K562 (cell line): ENCODE results near the gene MIEF1. TPM values are rescaled to one million over a fixed set of nuclear protein-coding genes. Genes with fewer than 3 reads are reported as not detected.

Source experiments
- CBFB ChIP-seq: sonication (generic); formaldehyde crosslinking; IDR thresholded peaks from 2 replicates; pipeline ENCODE4 v1.4.0; 2020; ENCODE audit warnings: mild to moderate bottlenecking, missing genetic modification reagents
- CEBPG ChIP-seq, 3 experiments: fragments of 200-800 bp in 1 of 3; sonication (Bioruptor generic) in 1 of 3; sonication (generic) in 1 of 3; formaldehyde crosslinking in 1 of 3; IDR thresholded peaks in 2 of 3; conservative IDR thresholded peaks in 1 of 3; 2 replicates each; pipeline versions ENCODE4 v1.6.1 to v1.8.0; 2016 to 2022; ENCODE audit warnings: missing compliant biosample characterization in 2 of 3, missing genetic modification characterization in 2 of 3, mild to moderate bottlenecking in 1 of 3, missing genetic modification reagents in 1 of 3
- FOXJ3 ChIP-seq: sonication (generic); formaldehyde crosslinking; IDR thresholded peaks from 2 replicates; pipeline ENCODE4 v1.4.0; 2020; ENCODE audit warnings: mild to moderate bottlenecking, missing genetic modification reagents
- KLF1 ChIP-seq: fragments of 450-650 bp; IDR thresholded peaks from 2 replicates; pipeline ENCODE4 v1.6.1; 2016; ENCODE audit warnings: missing genetic modification characterization, missing compliant biosample characterization
- L3MBTL2 ChIP-seq: fragments of 450-650 bp; IDR thresholded peaks from 2 replicates; pipeline ENCODE4 v1.6.1; 2016; ENCODE audit warnings: mild to moderate bottlenecking, moderate library complexity
- MTF1 ChIP-seq: fragments of 250-450 bp; sonication (Bioruptor Pico); IDR thresholded peaks from 2 replicates; pipeline ENCODE4 v1.9.0; 2021; ENCODE audit warnings: moderate library complexity, mild to moderate bottlenecking, inconsistent platforms, borderline replicate concordance
- NFIX ChIP-seq: fragments of 250-450 bp; sonication (Bioruptor Pico); IDR thresholded peaks from 2 replicates; pipeline ENCODE4 v1.4.0; 2020; ENCODE audit warnings: low read depth, mild to moderate bottlenecking, moderate library complexity
- NR2C2 ChIP-seq, 2 experiments: fragments of 200-800 bp in 1 of 2; sonication (Bioruptor generic) in 1 of 2; sonication (generic) in 1 of 2; formaldehyde crosslinking in 1 of 2; IDR thresholded peaks; 2 replicates each; pipeline versions ENCODE4 v1.6.1 to v1.8.0; 2016 to 2022; ENCODE audit warnings: mild to moderate bottlenecking in 1 of 2, missing compliant biosample characterization in 1 of 2, missing genetic modification characterization in 1 of 2, missing genetic modification reagents in 1 of 2
- NR3C1 ChIP-seq: sonication (generic); formaldehyde crosslinking; IDR thresholded peaks from 2 replicates; pipeline ENCODE4 v1.8.1; 2022; ENCODE audit warnings: missing genetic modification reagents
- POLR2G ChIP-seq: fragments of 200-400 bp; formaldehyde crosslinking; IDR thresholded peaks from 2 replicates; pipeline ENCODE4 v1.6.1; 2017; ENCODE audit warnings: low read depth, mild to moderate bottlenecking, antibody characterized with exemption, low read length, moderate library complexity
- RBM14 ChIP-seq: fragments of 200-400 bp; formaldehyde crosslinking; IDR thresholded peaks from 2 replicates; pipeline ENCODE4 v1.6.1; 2018; ENCODE audit warnings: low read depth, mild to moderate bottlenecking, low read length, moderate library complexity, borderline replicate concordance; ENCODE audit not compliant: insufficient read depth
- SETDB1 ChIP-seq: IDR thresholded peaks from one replicate; pipeline ENCODE4 v1.6.1; 2012; ENCODE audit warnings: low read length, control low read depth, inconsistent platforms
- SMAD1 ChIP-seq: fragments of 150-350 bp; IDR thresholded peaks from 2 replicates; pipeline ENCODE4 v1.6.1; 2014; ENCODE audit warnings: low read length, low read depth; ENCODE audit not compliant: partially characterized antibody
- TAF15 ChIP-seq: fragments of 200-400 bp; formaldehyde crosslinking; IDR thresholded peaks from 2 replicates; pipeline ENCODE4 v1.6.1; 2017; ENCODE audit warnings: mild to moderate bottlenecking, low read depth, low read length, moderate library complexity
- THRAP3 ChIP-seq: fragments of 450-650 bp; IDR thresholded peaks from 2 replicates; pipeline ENCODE4 v1.6.1; 2016; ENCODE audit warnings: mild to moderate bottlenecking, inconsistent platforms, borderline replicate concordance
- ZKSCAN1 ChIP-seq: fragments of 150-350 bp; IDR thresholded peaks from 2 replicates; pipeline ENCODE4 v1.6.1; 2016; ENCODE audit warnings: low read depth, low read length
- ZNF263 ChIP-seq: sonication (generic); formaldehyde crosslinking; IDR thresholded peaks from 2 replicates; pipeline ENCODE4 v1.8.0; 2022; ENCODE audit warnings: mild to moderate bottlenecking, missing genetic modification reagents, borderline replicate concordance
- ZNF583 ChIP-seq: fragments of 250-450 bp; sonication (Bioruptor Pico); IDR thresholded peaks from 2 replicates; pipeline ENCODE4 v1.4.0; 2020
- ZNF785 ChIP-seq: fragments of 250-450 bp; sonication (Bioruptor Pico); IDR thresholded peaks from 2 replicates; pipeline ENCODE4 v1.4.0; 2020; ENCODE audit warnings: mild to moderate bottlenecking
- polyA plus RNA-seq, 8 experiments: library from polyadenylated mRNA; depleted of rRNA in 4 of 8; stranded (reverse) in 5 of 8; unstranded in 3 of 8; fragments of >200 nt; fragmentation: Nextera tagmentation in 2 of 8; fragmentation: Illumina TruSeq in 1 of 8; extraction: Ambion mirVana in 2 of 8; extraction: Trizol in 1 of 8; gene quantifications; 2 replicates each; pipeline versions ENCODE4 v1.2.1 to v1.2.3, GENCODE V29; 2011 to 2014; ENCODE audit warnings: inconsistent platforms in 1 of 8, missing spikeins in 1 of 8
- total RNA-seq, 7 experiments: library from RNA; depleted of rRNA in 6 of 7; stranded (reverse); fragments of >200 nt in 6 of 7; fragmentation: Illumina TruSeq in 2 of 7; extraction: Trizol in 2 of 7; gene quantifications; 2 replicates each; pipeline versions ENCODE4 v1.2.1 to v1.2.3, GENCODE V29; 2011 to 2021; ENCODE audit warnings: low replicate concordance in 1 of 7
- TF ChIP-seq, protein P1 (sequence below): fragments of 250-450 bp; sonication (Bioruptor Pico); IDR thresholded peaks from 2 replicates; pipeline ENCODE4 v1.8.0; 2021; ENCODE audit warnings: moderate library complexity, mild to moderate bottlenecking, inconsistent platforms
- TF ChIP-seq, protein P2 (sequence below), 2 experiments: fragments of 450-650 bp; IDR thresholded peaks; 2 replicates each; pipeline ENCODE4 v1.6.1; 2018; ENCODE audit warnings: mild to moderate bottlenecking in 2 of 2, low read depth in 1 of 2; ENCODE audit not compliant: partially characterized antibody in 2 of 2

Gene MIEF1
- total and polyA plus RNA-seq, 9 of the 15 experiments (the other 6 are each of a cell fraction or from before 2014, with no cell fraction given): 10.9 to 51.8 (median 25.5) TPM

DNA sequence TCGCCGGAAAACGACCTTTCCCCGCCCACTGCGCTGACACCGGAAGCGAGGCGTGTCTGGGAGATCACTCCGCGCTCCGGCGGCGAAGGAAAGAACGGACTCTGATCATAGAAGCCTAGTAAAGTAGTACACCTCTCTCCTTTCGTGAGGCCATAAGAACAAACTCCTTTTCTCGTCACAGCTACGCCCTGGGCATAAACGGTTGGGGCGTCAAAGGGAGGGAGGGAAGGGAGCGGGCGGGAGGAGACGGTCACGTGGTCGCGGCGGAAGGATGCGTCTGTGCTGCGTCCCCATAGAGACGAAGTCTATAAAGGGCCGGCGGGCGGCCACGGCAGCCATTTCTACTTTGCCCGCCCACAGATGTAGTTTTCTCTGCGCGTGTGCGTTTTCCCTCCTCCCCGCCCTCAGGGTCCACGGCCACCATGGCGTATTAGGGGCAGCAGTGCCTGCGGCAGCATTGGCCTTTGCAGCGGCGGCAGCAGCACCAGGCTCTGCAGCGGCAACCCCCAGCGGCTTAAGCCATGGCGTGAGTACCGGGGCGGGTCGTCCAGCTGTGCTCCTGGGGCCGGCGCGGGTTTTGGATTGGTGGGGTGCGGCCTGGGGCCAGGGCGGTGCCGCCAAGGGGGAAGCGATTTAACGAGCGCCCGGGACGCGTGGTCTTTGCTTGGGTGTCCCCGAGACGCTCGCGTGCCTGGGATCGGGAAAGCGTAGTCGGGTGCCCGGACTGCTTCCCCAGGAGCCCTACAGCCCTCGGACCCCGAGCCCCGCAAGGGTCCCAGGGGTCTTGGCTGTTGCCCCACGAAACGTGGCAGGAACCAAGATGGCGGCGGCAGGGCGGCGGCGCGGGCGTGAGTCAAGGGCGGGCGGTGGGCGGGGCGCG is 18.4 kb downstream of the MIEF1 start, which contains the start of gene ATF4 (continued):
- TF ChIP-seq L3MBTL2: peak; percentile 81
- TF ChIP-seq NR3C1 (CRISPR knock-in tag): 0 out of 2 replicates have a peak, but pooled peaks have one; percentile 37
- TF ChIP-seq MTF1 (CRISPR knock-in tag): no peak
- TF ChIP-seq ZKSCAN1: no peak
- TF ChIP-seq, protein P1, sequence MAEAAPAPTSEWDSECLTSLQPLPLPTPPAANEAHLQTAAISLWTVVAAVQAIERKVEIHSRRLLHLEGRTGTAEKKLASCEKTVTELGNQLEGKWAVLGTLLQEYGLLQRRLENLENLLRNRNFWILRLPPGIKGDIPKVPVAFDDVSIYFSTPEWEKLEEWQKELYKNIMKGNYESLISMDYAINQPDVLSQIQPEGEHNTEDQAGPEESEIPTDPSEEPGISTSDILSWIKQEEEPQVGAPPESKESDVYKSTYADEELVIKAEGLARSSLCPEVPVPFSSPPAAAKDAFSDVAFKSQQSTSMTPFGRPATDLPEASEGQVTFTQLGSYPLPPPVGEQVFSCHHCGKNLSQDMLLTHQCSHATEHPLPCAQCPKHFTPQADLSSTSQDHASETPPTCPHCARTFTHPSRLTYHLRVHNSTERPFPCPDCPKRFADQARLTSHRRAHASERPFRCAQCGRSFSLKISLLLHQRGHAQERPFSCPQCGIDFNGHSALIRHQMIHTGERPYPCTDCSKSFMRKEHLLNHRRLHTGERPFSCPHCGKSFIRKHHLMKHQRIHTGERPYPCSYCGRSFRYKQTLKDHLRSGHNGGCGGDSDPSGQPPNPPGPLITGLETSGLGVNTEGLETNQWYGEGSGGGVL: no peak
- 0 out of 2 replicates have a peak, but pooled peaks have one; percentile 28 for TF ChIP-seq TAF15
- TF ChIP-seq, protein P2, sequence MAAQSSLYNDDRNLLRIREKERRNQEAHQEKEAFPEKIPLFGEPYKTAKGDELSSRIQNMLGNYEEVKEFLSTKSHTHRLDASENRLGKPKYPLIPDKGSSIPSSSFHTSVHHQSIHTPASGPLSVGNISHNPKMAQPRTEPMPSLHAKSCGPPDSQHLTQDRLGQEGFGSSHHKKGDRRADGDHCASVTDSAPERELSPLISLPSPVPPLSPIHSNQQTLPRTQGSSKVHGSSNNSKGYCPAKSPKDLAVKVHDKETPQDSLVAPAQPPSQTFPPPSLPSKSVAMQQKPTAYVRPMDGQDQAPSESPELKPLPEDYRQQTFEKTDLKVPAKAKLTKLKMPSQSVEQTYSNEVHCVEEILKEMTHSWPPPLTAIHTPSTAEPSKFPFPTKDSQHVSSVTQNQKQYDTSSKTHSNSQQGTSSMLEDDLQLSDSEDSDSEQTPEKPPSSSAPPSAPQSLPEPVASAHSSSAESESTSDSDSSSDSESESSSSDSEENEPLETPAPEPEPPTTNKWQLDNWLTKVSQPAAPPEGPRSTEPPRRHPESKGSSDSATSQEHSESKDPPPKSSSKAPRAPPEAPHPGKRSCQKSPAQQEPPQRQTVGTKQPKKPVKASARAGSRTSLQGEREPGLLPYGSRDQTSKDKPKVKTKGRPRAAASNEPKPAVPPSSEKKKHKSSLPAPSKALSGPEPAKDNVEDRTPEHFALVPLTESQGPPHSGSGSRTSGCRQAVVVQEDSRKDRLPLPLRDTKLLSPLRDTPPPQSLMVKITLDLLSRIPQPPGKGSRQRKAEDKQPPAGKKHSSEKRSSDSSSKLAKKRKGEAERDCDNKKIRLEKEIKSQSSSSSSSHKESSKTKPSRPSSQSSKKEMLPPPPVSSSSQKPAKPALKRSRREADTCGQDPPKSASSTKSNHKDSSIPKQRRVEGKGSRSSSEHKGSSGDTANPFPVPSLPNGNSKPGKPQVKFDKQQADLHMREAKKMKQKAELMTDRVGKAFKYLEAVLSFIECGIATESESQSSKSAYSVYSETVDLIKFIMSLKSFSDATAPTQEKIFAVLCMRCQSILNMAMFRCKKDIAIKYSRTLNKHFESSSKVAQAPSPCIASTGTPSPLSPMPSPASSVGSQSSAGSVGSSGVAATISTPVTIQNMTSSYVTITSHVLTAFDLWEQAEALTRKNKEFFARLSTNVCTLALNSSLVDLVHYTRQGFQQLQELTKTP (IDR thresholded peaks at IDR 0.05; ENCODE audit: low read depth in 1 of 2, partially characterized antibody in 2 of 2): peak in 1 of 2 experiments; percentile 84
- peak; percentile 96 for TF ChIP-seq SMAD1
- no peak for TF ChIP-seq NR2C2 (CRISPR knock-in tag; IDR thresholded peaks at IDR 0.05)
- TF ChIP-seq NR2C2 (tag; IDR thresholded peaks at IDR 0.05): peak; percentile 92
- peak; percentile 94; the same call in 1 of the 2 replicates for TF ChIP-seq THRAP3
- TF ChIP-seq NFIX (CRISPR knock-in tag): no peak
- 0 out of 2 replicates have a peak, but pooled peaks have one; percentile 57 for TF ChIP-seq CBFB (CRISPR knock-in tag)
- peak; percentile 97; the same call in 1 of the 2 replicates for TF ChIP-seq RBM14
- no peak for TF ChIP-seq SETDB1
- no peak for TF ChIP-seq CEBPG (CRISPR knock-in tag; IDR thresholded peaks at IDR 0.05)
- TF ChIP-seq CEBPG (tag; conservative IDR thresholded peaks at IDR 0.05 in 1 of 2, IDR thresholded peaks at IDR 0.05 in 1 of 2): no peak
- peak; percentile 86 for TF ChIP-seq KLF1 (tag)
- TF ChIP-seq ZNF785 (CRISPR knock-in tag): no peak
- no peak for TF ChIP-seq ZNF583 (CRISPR knock-in tag)
- no peak for TF ChIP-seq FOXJ3 (CRISPR knock-in tag)
- peak; percentile 99 for TF ChIP-seq POLR2G
- TF ChIP-seq ZNF263 (CRISPR knock-in tag): peak; percentile 72
